Type B pancreatic cell (in vitro differentiated cells): ENCODE measurements around the gene SHB. TPM values are rescaled to one million over a fixed set of nuclear protein-coding genes. Genes with fewer than 3 reads are reported as not detected.

Experiments used
- DNase-seq: peaks from one replicate; pipeline ENCODE4 v3.0.0; 2021; ENCODE audit warnings: mixed read lengths; ENCODE audit not compliant: unreplicated experiment; ENCODE audit errors: extremely low spot score
- H3K27ac Mint-ChIP-seq: 2 replicates; pipeline ENCODE4 v1.8.0; 2021; ENCODE audit warnings: mild to moderate bottlenecking, mixed read lengths
- H3K27me3 Mint-ChIP-seq: 2 replicates; pipeline ENCODE4 v1.8.0; 2021; ENCODE audit warnings: mixed read lengths
- H3K36me3 Mint-ChIP-seq: 2 replicates; pipeline ENCODE4 v1.8.0; 2021; ENCODE audit warnings: mixed read lengths
- H3K4me1 Mint-ChIP-seq: one replicate; pipeline ENCODE4 v1.8.0; 2021; ENCODE audit warnings: mixed read lengths; ENCODE audit not compliant: unreplicated experiment
- H3K4me3 Mint-ChIP-seq: 2 replicates; pipeline ENCODE4 v1.8.0; 2021; ENCODE audit warnings: mild to moderate bottlenecking, mixed read lengths
- H3K9me3 Mint-ChIP-seq: 2 replicates; pipeline ENCODE4 v1.8.0; 2021; ENCODE audit warnings: mixed read lengths
- CTCF ChIP-seq: fragments of 200-600 bp; sonication (generic); conservative IDR thresholded peaks from 2 replicates; pipeline ENCODE4 v1.5.0; 2021; ENCODE audit warnings: antibody characterized with exemption, mild to moderate bottlenecking
- total RNA-seq: library from RNA; stranded (reverse); gene quantifications from 2 replicates; pipeline ENCODE4 v1.2.1, GENCODE V29; 2021; ENCODE audit warnings: low replicate concordance

The SHB gene
- total RNA-seq, 1 donor from 2014 or later, result 14.4 TPM

- no peak for DNase-seq
- Mint-ChIP-seq H3K4me1 (peaks cover 30% of the 10 kb centered on the region), H3K27ac (no peak overlapping the region), H3K27me3 (no peaks in the 10 kb centered on the region), H3K36me3 (peaks cover 5% of the 10 kb centered on the region), H3K4me3 (no peak overlapping the region), H3K9me3 (peaks cover 4% of the 10 kb centered on the region)
- TF ChIP-seq CTCF, result no peak
Measured at GRCh38 chr9:37979844-37980243, 89.2 kb downstream of the SHB start.

GRCh38 chr9:37978983-37979382 is 90.0 kb downstream of the SHB start:
- H3K36me3 Mint-ChIP-seq, result peaks cover 5% of the 10 kb centered on the region
- no peak for DNase-seq

GRCh38 chr9:37978481-37978864 is 90.6 kb downstream of the SHB start:
- DNase-seq, result no peak
- Mint-ChIP-seq H3K27ac (no peak overlapping the region), H3K36me3 (peaks cover 5% of the 10 kb centered on the region), H3K27me3 (no peaks in the 10 kb centered on the region), H3K4me3 (no peak overlapping the region), H3K9me3 (peaks cover 4% of the 10 kb centered on the region), H3K4me1 (peaks cover 23% of the 10 kb centered on the region)
- no peak for TF ChIP-seq CTCF

More at GRCh38 chr9:37978983-37979382, 90.0 kb downstream of the SHB start:
- H3K9me3 Mint-ChIP-seq, result peaks cover 4% of the 10 kb centered on the region
- peaks cover 23% of the 10 kb centered on the region for H3K4me1 Mint-ChIP-seq
- no peak for TF ChIP-seq CTCF
- H3K27ac Mint-ChIP-seq, result no peak overlapping the region
- no peak overlapping the region for H3K4me3 Mint-ChIP-seq
- H3K27me3 Mint-ChIP-seq, result no peaks in the 10 kb centered on the region

GRCh38 chr9:37977851-37978480 is 91.1 kb downstream of the SHB start:
- Mint-ChIP-seq H3K4me1 (peaks cover 23% of the 10 kb centered on the region), H3K4me3 (no peak overlapping the region), H3K27me3 (no peaks in the 10 kb centered on the region), H3K36me3 (peaks cover 5% of the 10 kb centered on the region), H3K9me3 (peaks cover 4% of the 10 kb centered on the region), H3K27ac (no peak overlapping the region)
- no peak for DNase-seq
- TF ChIP-seq CTCF, result no peak

GRCh38 chr9:37976714-37977477 is 92.1 kb downstream of the SHB start:
- Mint-ChIP-seq H3K36me3 (peaks cover 11% of the 10 kb centered on the region), H3K4me3 (no peak overlapping the region), H3K9me3 (peaks cover 4% of the 10 kb centered on the region), H3K27me3 (no peaks in the 10 kb centered on the region), H3K4me1 (peaks cover 30% of the 10 kb centered on the region), H3K27ac (no peak overlapping the region)
- TF ChIP-seq CTCF, result no peak
- no peak for DNase-seq
